Upper lobe of left lung (tissue), 4 donors: ENCODE results near the gene MRM1.

Experiments used
- EP300 ChIP-seq, 4 donors: sonication (generic); formaldehyde crosslinking; IDR thresholded peaks; one replicate each; pipeline ENCODE4 v1.5.1; 2017; ENCODE audit warnings: antibody characterized with exemption in 4 of 4, control low read depth in 2 of 4
- POLR2A ChIP-seq, 4 donors: fragments of 450-650 bp; IDR thresholded peaks; one replicate each; pipeline ENCODE4 v1.5.1; 2016 to 2017; ENCODE audit warnings: antibody characterized with exemption in 4 of 4, mild to moderate bottlenecking in 2 of 4
- POLR2AphosphoS5 ChIP-seq, 2 donors: sonication (generic); formaldehyde crosslinking; IDR thresholded peaks; one replicate each; pipeline ENCODE4 v1.5.1; 2017; ENCODE audit warnings: antibody characterized with exemption in 2 of 2
- TF ChIP-seq, protein P1 (sequence below), 6 experiments: fragments of 450-650 bp in 4 of 6; fragments of 200-600 bp in 2 of 6; sonication (generic) in 2 of 6; IDR thresholded peaks; one replicate each; pipeline ENCODE4 v1.5.1; 2016 to 2019; ENCODE audit warnings: antibody characterized with exemption in 6 of 6

DNA sequence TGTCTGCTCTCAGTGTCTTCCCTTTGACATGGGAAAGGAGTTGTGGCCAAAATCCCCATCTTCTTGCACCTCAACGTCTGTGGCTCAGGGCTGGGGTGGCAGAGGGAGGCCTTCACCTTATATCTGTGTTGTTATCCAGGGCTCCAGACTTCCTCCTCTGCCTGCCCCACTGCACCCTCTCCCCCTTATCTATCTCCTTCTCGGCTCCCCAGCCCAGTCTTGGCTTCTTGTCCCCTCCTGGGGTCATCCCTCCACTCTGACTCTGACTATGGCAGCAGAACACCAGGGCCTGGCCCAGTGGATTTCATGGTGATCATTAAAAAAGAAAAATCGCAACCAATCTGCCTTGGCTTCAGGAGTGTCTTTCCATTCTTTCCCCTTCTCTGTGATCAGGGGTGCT is 918 bp upstream of the MRM1 start:
- TF ChIP-seq, protein P1, sequence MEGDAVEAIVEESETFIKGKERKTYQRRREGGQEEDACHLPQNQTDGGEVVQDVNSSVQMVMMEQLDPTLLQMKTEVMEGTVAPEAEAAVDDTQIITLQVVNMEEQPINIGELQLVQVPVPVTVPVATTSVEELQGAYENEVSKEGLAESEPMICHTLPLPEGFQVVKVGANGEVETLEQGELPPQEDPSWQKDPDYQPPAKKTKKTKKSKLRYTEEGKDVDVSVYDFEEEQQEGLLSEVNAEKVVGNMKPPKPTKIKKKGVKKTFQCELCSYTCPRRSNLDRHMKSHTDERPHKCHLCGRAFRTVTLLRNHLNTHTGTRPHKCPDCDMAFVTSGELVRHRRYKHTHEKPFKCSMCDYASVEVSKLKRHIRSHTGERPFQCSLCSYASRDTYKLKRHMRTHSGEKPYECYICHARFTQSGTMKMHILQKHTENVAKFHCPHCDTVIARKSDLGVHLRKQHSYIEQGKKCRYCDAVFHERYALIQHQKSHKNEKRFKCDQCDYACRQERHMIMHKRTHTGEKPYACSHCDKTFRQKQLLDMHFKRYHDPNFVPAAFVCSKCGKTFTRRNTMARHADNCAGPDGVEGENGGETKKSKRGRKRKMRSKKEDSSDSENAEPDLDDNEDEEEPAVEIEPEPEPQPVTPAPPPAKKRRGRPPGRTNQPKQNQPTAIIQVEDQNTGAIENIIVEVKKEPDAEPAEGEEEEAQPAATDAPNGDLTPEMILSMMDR (IDR thresholded peaks at IDR 0.05) = no peak
- TF ChIP-seq EP300 (IDR thresholded peaks at IDR 0.05) (no peak), POLR2A (IDR thresholded peaks at IDR 0.05) (no peak), POLR2AphosphoS5 (IDR thresholded peaks at IDR 0.05) (no peak)
